Esophagus squamous epithelium (tissue), 5 donors: ENCODE measurements around the gene RMND5B. TPM values are rescaled to one million over a fixed set of nuclear protein-coding genes. Genes with fewer than 3 reads are reported as not detected.

Experiments used
- DNase-seq: peaks from one replicate; lab custom pipeline; 2025; lab: John Stamatoyannopoulos, UW
- H3K27ac ChIP-seq, 4 donors: fragments of 200-600 bp; sonication (generic); one replicate each; pipeline ENCODE4 v1.5.1; 2016 to 2019; ENCODE audit warnings: mild to moderate bottlenecking in 1 of 4
- H3K27me3 ChIP-seq, 4 donors: fragments of 200-600 bp; sonication (generic); 1 replicate in 3 of 4; 2 replicates in 1 of 4; pipeline versions ENCODE4 v1.5.1 to v1.6.0; 2017 to 2021; ENCODE audit warnings: antibody characterized with exemption in 1 of 4
- H3K36me3 ChIP-seq, 3 donors: fragments of 200-600 bp; sonication (generic); one replicate each; pipeline ENCODE4 v1.5.1; 2016 to 2019
- H3K4me1 ChIP-seq, 3 donors: fragments of 200-600 bp; sonication (generic); one replicate each; pipeline ENCODE4 v1.5.1; 2017 to 2019
- H3K4me3 ChIP-seq, 4 donors: fragments of 200-600 bp; sonication (generic); 1 replicate in 3 of 4; 2 replicates in 1 of 4; pipeline ENCODE4 v1.5.1; 2016 to 2019; ENCODE audit warnings: mild to moderate bottlenecking in 2 of 4, moderate library complexity in 1 of 4
- H3K9me3 ChIP-seq, 3 donors: fragments of 200-600 bp; sonication (generic); one replicate each; pipeline ENCODE4 v1.5.1; 2016 to 2019
- CTCF ChIP-seq, 6 experiments: fragments of 450-650 bp in 4 of 6; fragments of 200-600 bp in 2 of 6; sonication (generic) in 2 of 6; IDR thresholded peaks; one replicate each; pipeline ENCODE4 v1.5.1; 2016 to 2019; ENCODE audit warnings: antibody characterized with exemption in 6 of 6, mild to moderate bottlenecking in 4 of 6, moderate library complexity in 4 of 6
- POLR2A ChIP-seq, 4 donors: fragments of 450-650 bp; IDR thresholded peaks; one replicate each; pipeline ENCODE4 v1.6.1; 2017; ENCODE audit warnings: antibody characterized with exemption in 4 of 4, mild to moderate bottlenecking in 4 of 4, moderate library complexity in 3 of 4
- WGBS, 2 donors: methylation state at CpG; one replicate each; pipeline ENCODE4 v1.1.5; 2018; 5-methylcytosine and 5-hydroxymethylcytosine counted together
- intact Hi-C: fragments of 100-400 bp; cut with DNase I; formaldehyde crosslinking; loops from one replicate; pipeline ENCODE4 v1.15.0; 2022
- total RNA-seq, 4 donors: library from RNA; depleted of rRNA; stranded (reverse); fragments of >200 nt; gene quantifications; one replicate each; pipeline ENCODE4 v1.1.0, GENCODE V29; 2016
- donor health status: DM: yes; HTN: yes; CAD: no.

RMND5B gene
- total RNA-seq, 4 donors from 2014 or later: 43.9 to 88.1 (median 64.4) TPM

- H3K36me3 ChIP-seq: peaks cover 0 to 37% (median 8%) of the 10 kb centered on the region in 3 donors
- peak overlapping the region in 1 of 4 donors; percentile 33 for H3K27ac ChIP-seq
- intact Hi-C loops: no loop called here
- peaks cover 0 to 25% (median 0%) of the 10 kb centered on the region in 4 donors for H3K27me3 ChIP-seq
- TF ChIP-seq CTCF (IDR thresholded peaks at IDR 0.05) (peak; percentile 14 to 53 (median 44)), POLR2A (IDR thresholded peaks at IDR 0.05) (no peak)
- DNase-seq: no peak
- peak overlapping the region in 2 of 4 donors; percentile 24 to 52 for H3K4me3 ChIP-seq
- no peaks in the 10 kb centered on the region for H3K9me3 ChIP-seq
- peaks cover 26 to 100% (median 48%) of the 10 kb centered on the region in 3 donors for H3K4me1 ChIP-seq
- 35% methylated on average over 7 of the region's 29 CpGs; no CpG with 5 or more reads in 1 of the 2 donors for WGBS, 2 donors
Measured at GRCh38 chr5:178120607-178121357, 10.0 kb upstream of the RMND5B start.

- DNase-seq: no peak
- Histone ChIP-seq H3K9me3 (no peaks in the 10 kb centered on the region), H3K4me1 (peaks cover 26 to 100% (median 43%) of the 10 kb centered on the region in 3 donors), H3K36me3 (peaks cover 0 to 37% (median 8%) of the 10 kb centered on the region in 3 donors), H3K4me3 (peak overlapping the region in 2 of 4 donors; percentile 24 to 52), H3K27ac (peak overlapping the region in 2 of 4 donors; percentile 86 to 91), H3K27me3 (peaks cover 0 to 16% (median 0%) of the 10 kb centered on the region in 4 donors)
- 95% methylated on average over 21 of the region's 38 CpGs; no CpG with 5 or more reads in 1 of the 2 donors for WGBS, 2 donors
- intact Hi-C loops: no loop called here
- TF ChIP-seq POLR2A (IDR thresholded peaks at IDR 0.05): no peak
- TF ChIP-seq CTCF (IDR thresholded peaks at IDR 0.05): no peak
Measured at GRCh38 chr5:178121391-178122276, 9.2 kb upstream of the RMND5B start.

GRCh38 chr5:178122346-178122745 is 8.5 kb upstream of the RMND5B start:
- Histone ChIP-seq H3K4me3 (no peak overlapping the region), H3K27me3 (peaks cover 0 to 10% (median 0%) of the 10 kb centered on the region in 4 donors), H3K36me3 (peaks cover 0 to 37% (median 8%) of the 10 kb centered on the region in 3 donors), H3K4me1 (peaks cover 26 to 100% (median 43%) of the 10 kb centered on the region in 3 donors), H3K27ac (peak overlapping the region in 3 of 4 donors; percentile 83 to 91 (median 86)), H3K9me3 (no peaks in the 10 kb centered on the region)
- TF ChIP-seq CTCF (IDR thresholded peaks at IDR 0.05) (no peak), POLR2A (IDR thresholded peaks at IDR 0.05) (no peak)
- intact Hi-C loops: no loop called here
- WGBS, 2 donors: 87 to 100% methylated on average over 1 to 3 of the region's 5 CpGs
- DNase-seq: no peak

GRCh38 chr5:178123094-178123965 is 7.5 kb upstream of the RMND5B start:
- WGBS, 2 donors: 50 to 62% methylated on average over 1 to 6 of the region's 13 CpGs

More at GRCh38 chr5:178123094-178123965, 7.5 kb upstream of the RMND5B start:
- Histone ChIP-seq H3K36me3 (peaks cover 0 to 37% (median 8%) of the 10 kb centered on the region in 3 donors), H3K27me3 (peaks cover 0 to 2% (median 0%) of the 10 kb centered on the region in 4 donors), H3K4me3 (no peak overlapping the region), H3K4me1 (peaks cover 26 to 92% (median 43%) of the 10 kb centered on the region in 3 donors), H3K9me3 (no peaks in the 10 kb centered on the region), H3K27ac (peak overlapping the region; percentile 72 to 91 (median 84))
- TF ChIP-seq POLR2A (IDR thresholded peaks at IDR 0.05) (no peak), CTCF (IDR thresholded peaks at IDR 0.05) (no peak)
- no peak for DNase-seq
- intact Hi-C loops: no loop called here
